ENCODE data around the gene ZNHIT2.

The ZNHIT2 gene

GRCh38 chr11:65134240-65134951, 16.9 kb upstream of the ZNHIT2 start, which contains the start of gene SYVN1:
Gene SYVN1 (minus strand): TSS chr11:65134519. CDS start chr11:65133601, 918 bp downstream.
- peak; percentile 90 for DNase-seq (ENCODE audit: low read depth)

GRCh38 chr11:65133724-65134123, 16.2 kb upstream of the ZNHIT2 start:
- no peak for DNase-seq (ENCODE audit: low read depth)

- DNase-seq (ENCODE audit: low read depth): no peak
Measured at GRCh38 chr11:65132988-65133700, 15.6 kb upstream of the ZNHIT2 start.

GRCh38 chr11:65132238-65132987, 14.9 kb upstream of the ZNHIT2 start:
- DNase-seq (ENCODE audit: low read depth): no peak

- DNase-seq (ENCODE audit: low read depth): no peak
Measured at GRCh38 chr11:65131895-65132237, 14.4 kb upstream of the ZNHIT2 start.

- DNase-seq (ENCODE audit: low read depth): no peak
Measured at GRCh38 chr11:65131417-65131776, 13.9 kb upstream of the ZNHIT2 start.

- no peak for DNase-seq (ENCODE audit: low read depth)
Measured at GRCh38 chr11:65130631-65131416, 13.3 kb upstream of the ZNHIT2 start.

GRCh38 chr11:65129649-65130441, 12.3 kb upstream of the ZNHIT2 start:
- DNase-seq (ENCODE audit: low read depth): no peak

- no peak for DNase-seq (ENCODE audit: low read depth)
Measured at GRCh38 chr11:65128182-65129145, 11.0 kb upstream of the ZNHIT2 start.

GRCh38 chr11:65127473-65128181, 10.1 kb upstream of the ZNHIT2 start:
- no peak for DNase-seq (ENCODE audit: low read depth)

GRCh38 chr11:65126624-65127274, 9.2 kb upstream of the ZNHIT2 start:
- no peak for DNase-seq (ENCODE audit: low read depth)

- no peak for DNase-seq (ENCODE audit: low read depth)
Measured at GRCh38 chr11:65125197-65126056, 7.9 kb upstream of the ZNHIT2 start.

GRCh38 chr11:65124480-65125196, 7.1 kb upstream of the ZNHIT2 start:
- no peak for DNase-seq (ENCODE audit: low read depth)

GRCh38 chr11:65121865-65122696, 4.6 kb upstream of the ZNHIT2 start, which contains the start of the genes FAU and MRPL49:
Gene FAU (minus strand): TSS chr11:65122134. CDS start chr11:65121813, 321 bp downstream.
Gene MRPL49 (plus strand): TSS chr11:65122321. CDS start chr11:65122347, 26 bp downstream.
- DNase-seq (ENCODE audit: low read depth): peak; percentile 97

- no peak for DNase-seq (ENCODE audit: low read depth)
Measured at GRCh38 chr11:65121447-65121864, 4.0 kb upstream of the ZNHIT2 start.

- DNase-seq (ENCODE audit: low read depth): no peak
Measured at GRCh38 chr11:65120831-65121230, 3.3 kb upstream of the ZNHIT2 start.

Measured in activated T-cell treated with anti-CD3 and anti-CD28 coated beads for 1 hour (primary cell).